Bronchial epithelial cell (primary cell): Measurements from ENCODE around the gene TTLL11. TPM values are rescaled to one million over a fixed set of nuclear protein-coding genes. Genes with fewer than 3 reads are reported as not detected.

Experiments used
- DNase-seq: peaks from one replicate; pipeline ENCODE4 v3.0.0-alpha.2; 2010; ENCODE audit warnings: low read depth
- FAIRE-seq: peaks from 2 replicates; lab custom pipeline; 2011; peaks lifted over from hg19 to GRCh38; lab: Jason Lieb, UNC
- H3K27me3 ChIP-seq: 2 replicates; pipeline ENCODE4 v1.5.1; 2011; ENCODE audit warnings: low read length; ENCODE audit not compliant: control insufficient read depth, insufficient read depth
- H3K36me3 ChIP-seq: 2 replicates; pipeline ENCODE4 v1.5.1; 2011; ENCODE audit warnings: low read length; ENCODE audit not compliant: control insufficient read depth, insufficient read depth
- H3K4me3 ChIP-seq: 2 replicates; pipeline ENCODE4 v1.5.1; 2011; ENCODE audit warnings: mild to moderate bottlenecking, low read depth, low read length, control low read depth
- total RNA-seq: library from RNA; depleted of rRNA; stranded (reverse); fragments of >200 nt; gene quantifications from 2 replicates; pipeline ENCODE4 v1.2.1, GENCODE V29; 2014
- TF ChIP-seq, protein P1 (sequence below): IDR thresholded peaks from 2 replicates; pipeline ENCODE4 v1.5.1; 2011; ENCODE audit warnings: mild to moderate bottlenecking, moderate library complexity, low read length, control low read depth, inconsistent platforms; ENCODE audit not compliant: insufficient read depth, severe bottlenecking

The TTLL11 gene
- total RNA-seq, 1 donor from 2014 or later = 1.8 TPM

DNA sequence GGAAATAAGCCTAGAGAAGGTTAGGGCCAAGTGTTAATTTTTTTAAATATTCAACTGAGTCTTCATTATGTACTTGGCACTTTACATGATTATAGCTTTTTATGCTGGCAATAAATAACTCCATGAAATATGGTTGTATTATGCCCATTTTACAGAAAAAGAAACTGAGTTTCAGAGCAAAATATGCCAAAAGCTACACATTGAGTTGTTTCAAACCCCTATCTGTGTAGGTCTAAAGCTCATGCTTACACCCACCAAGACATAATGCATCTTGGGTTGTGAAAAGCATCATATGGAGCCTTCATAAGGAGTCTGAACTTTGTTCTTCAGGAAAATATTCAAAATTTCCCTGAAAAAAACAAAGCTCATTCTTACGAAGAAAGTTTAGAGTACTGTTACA lies 14.6 kb downstream of the TTLL11 start:
- Histone ChIP-seq H3K4me3 (no peak overlapping the region), H3K27me3 (no peaks in the 10 kb centered on the region), H3K36me3 (no peaks in the 10 kb centered on the region)
- no peak for FAIRE-seq
- TF ChIP-seq, protein P1, sequence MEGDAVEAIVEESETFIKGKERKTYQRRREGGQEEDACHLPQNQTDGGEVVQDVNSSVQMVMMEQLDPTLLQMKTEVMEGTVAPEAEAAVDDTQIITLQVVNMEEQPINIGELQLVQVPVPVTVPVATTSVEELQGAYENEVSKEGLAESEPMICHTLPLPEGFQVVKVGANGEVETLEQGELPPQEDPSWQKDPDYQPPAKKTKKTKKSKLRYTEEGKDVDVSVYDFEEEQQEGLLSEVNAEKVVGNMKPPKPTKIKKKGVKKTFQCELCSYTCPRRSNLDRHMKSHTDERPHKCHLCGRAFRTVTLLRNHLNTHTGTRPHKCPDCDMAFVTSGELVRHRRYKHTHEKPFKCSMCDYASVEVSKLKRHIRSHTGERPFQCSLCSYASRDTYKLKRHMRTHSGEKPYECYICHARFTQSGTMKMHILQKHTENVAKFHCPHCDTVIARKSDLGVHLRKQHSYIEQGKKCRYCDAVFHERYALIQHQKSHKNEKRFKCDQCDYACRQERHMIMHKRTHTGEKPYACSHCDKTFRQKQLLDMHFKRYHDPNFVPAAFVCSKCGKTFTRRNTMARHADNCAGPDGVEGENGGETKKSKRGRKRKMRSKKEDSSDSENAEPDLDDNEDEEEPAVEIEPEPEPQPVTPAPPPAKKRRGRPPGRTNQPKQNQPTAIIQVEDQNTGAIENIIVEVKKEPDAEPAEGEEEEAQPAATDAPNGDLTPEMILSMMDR = no peak
- DNase-seq = no peak

DNA sequence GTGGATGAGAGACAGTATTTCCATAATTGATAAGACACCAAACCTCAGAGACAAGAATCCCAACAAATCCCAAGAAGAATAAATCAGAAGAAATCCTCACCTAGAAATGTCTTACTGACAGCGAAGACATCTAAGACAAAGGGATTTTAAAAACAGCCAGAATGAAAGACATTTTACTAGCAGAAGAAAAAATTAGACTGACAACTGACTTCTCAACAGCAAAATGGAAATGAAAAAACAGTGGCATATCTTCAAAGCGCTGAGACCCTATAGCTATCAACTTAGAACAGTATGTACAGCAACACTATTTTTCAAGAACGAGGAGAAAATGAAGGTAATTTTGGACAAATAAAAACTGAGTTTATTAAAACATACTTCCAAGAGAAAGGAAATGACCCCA lies 16.3 kb downstream of the TTLL11 start:
- no peaks in the 10 kb centered on the region for H3K27me3 ChIP-seq
- H3K36me3 ChIP-seq = no peaks in the 10 kb centered on the region
- FAIRE-seq (no peak), DNase-seq (no peak)
- H3K4me3 ChIP-seq = no peak overlapping the region
- TF ChIP-seq, protein P1 = no peak

- Histone ChIP-seq H3K36me3 (no peaks in the 10 kb centered on the region), H3K27me3 (no peaks in the 10 kb centered on the region), H3K4me3 (no peak overlapping the region)
- FAIRE-seq (no peak), DNase-seq (no peak)
- TF ChIP-seq, protein P1 = no peak
These were observed 17.0 kb downstream of the TTLL11 start for GRCh38 chr9:122076117-122076516.

GRCh38 chr9:122075135-122076030 lies 17.7 kb downstream of the TTLL11 start:
- DNase-seq (no peak), FAIRE-seq (no peak)
- H3K4me3 ChIP-seq = no peak overlapping the region
- H3K27me3 ChIP-seq = no peaks in the 10 kb centered on the region
- H3K36me3 ChIP-seq = no peaks in the 10 kb centered on the region
- TF ChIP-seq, protein P1 = no peak

GRCh38 chr9:122071715-122072114 lies 21.4 kb downstream of the TTLL11 start:
- FAIRE-seq = no peak
- no peaks in the 10 kb centered on the region for H3K27me3 ChIP-seq
- no peak overlapping the region for H3K4me3 ChIP-seq
- no peaks in the 10 kb centered on the region for H3K36me3 ChIP-seq
- TF ChIP-seq, protein P1 = no peak
- no peak for DNase-seq
